ENCODE results near the gene SLC25A31.

Gene SLC25A31

DNA sequence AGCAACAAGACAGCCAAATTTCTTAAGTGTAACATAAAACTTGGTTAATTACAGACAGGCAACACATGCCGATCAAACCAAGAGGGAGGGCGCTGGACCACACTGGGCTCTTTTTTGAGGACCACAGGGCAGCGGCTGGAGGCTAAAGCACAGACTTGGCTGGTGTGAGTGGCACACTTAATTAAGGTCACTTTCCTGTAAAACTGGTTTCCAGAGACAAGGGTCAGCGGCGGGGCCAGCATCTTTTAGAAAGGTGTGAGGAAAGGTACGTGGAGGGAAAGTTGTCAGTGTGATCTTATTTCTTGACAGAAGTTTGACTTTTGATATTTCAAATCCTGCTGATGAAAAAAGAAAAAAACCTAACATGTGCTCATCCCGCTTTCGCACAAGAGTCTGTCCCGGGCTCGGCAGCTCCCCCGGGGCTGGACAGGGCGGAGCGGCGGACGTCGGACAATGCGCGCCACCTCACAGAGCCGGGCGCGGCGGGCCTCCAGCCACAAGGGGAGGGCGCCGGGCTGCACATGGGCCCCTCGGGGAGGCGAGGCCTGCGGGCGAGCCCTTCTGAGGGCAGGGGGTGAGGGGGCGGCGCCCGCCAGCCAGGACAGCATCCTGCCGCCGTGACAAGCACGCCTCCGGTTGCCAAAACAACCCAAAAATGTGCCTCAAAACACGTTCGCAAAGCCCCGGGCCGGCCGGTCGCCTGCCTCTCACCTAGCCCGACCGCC is 51.3 kb downstream of the SLC25A31 start:
- Histone ChIP-seq H3K4me3 (ENCODE audit: insufficient read depth, low read length, poor library complexity, severe bottlenecking) (peak overlapping the region; percentile 68), H2AFZ (ENCODE audit: low read depth, low read length, severe bottlenecking) (peak overlapping the region; percentile 89), H3F3A (ENCODE audit: insufficient read depth) (no peaks in the 10 kb centered on the region), H3K36me3 (ENCODE audit: low read length) (no peaks in the 10 kb centered on the region), H3K9ac (ENCODE audit: low read length) (peak overlapping the region; percentile 70), H3K79me2 (ENCODE audit: insufficient read depth, low read length) (no peaks in the 10 kb centered on the region), H3K27me3 (ENCODE audit: low read length) (no peaks in the 10 kb centered on the region), H3K27ac (ENCODE audit: low read depth, low read length) (no peak overlapping the region), H3K9me3 (ENCODE audit: insufficient read depth, low read length) (no peaks in the 10 kb centered on the region), H4K20me1 (ENCODE audit: low read depth, low read length) (no peaks in the 10 kb centered on the region), H3K9me2 (replicated peaks; ENCODE audit: insufficient read depth, low read length) (no peaks in the 10 kb centered on the region), H3K4me2 (ENCODE audit: low read depth, low read length, poor library complexity, severe bottlenecking) (peak overlapping the region; percentile 64)
- no peak for TF ChIP-seq EZH2phosphoT487 (conservative IDR thresholded peaks at IDR 0.05; ENCODE audit: low read length)
- TF ChIP-seq, protein P1, sequence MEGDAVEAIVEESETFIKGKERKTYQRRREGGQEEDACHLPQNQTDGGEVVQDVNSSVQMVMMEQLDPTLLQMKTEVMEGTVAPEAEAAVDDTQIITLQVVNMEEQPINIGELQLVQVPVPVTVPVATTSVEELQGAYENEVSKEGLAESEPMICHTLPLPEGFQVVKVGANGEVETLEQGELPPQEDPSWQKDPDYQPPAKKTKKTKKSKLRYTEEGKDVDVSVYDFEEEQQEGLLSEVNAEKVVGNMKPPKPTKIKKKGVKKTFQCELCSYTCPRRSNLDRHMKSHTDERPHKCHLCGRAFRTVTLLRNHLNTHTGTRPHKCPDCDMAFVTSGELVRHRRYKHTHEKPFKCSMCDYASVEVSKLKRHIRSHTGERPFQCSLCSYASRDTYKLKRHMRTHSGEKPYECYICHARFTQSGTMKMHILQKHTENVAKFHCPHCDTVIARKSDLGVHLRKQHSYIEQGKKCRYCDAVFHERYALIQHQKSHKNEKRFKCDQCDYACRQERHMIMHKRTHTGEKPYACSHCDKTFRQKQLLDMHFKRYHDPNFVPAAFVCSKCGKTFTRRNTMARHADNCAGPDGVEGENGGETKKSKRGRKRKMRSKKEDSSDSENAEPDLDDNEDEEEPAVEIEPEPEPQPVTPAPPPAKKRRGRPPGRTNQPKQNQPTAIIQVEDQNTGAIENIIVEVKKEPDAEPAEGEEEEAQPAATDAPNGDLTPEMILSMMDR (IDR thresholded peaks at IDR 0.05; ENCODE audit: insufficient read depth, low read length, poor library complexity, severe bottlenecking), result no peak

DNA sequence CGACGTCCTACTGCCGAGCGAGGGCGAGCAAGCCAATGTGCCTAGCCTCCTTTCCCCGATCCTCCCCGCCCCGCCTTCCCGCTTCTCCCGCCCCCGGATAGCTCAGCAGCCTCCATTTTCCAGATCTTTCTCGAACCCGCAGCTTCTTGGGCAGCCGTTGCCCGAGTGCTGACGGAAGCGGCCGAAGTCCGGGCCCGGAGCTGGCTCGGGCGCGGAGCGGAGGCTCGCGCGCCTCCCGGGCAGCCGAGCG is 51.8 kb downstream of the SLC25A31 start:
- Histone ChIP-seq H2AFZ (ENCODE audit: low read depth, low read length, severe bottlenecking) (peak overlapping the region; percentile 89), H3K79me2 (ENCODE audit: insufficient read depth, low read length) (no peaks in the 10 kb centered on the region), H3K9ac (ENCODE audit: low read length) (peak overlapping the region; percentile 70), H3K27me3 (ENCODE audit: low read length) (no peaks in the 10 kb centered on the region), H3F3A (ENCODE audit: insufficient read depth) (no peaks in the 10 kb centered on the region), H3K9me3 (ENCODE audit: insufficient read depth, low read length) (no peaks in the 10 kb centered on the region), H3K9me2 (replicated peaks; ENCODE audit: insufficient read depth, low read length) (no peaks in the 10 kb centered on the region), H3K36me3 (ENCODE audit: low read length) (no peaks in the 10 kb centered on the region), H3K4me3 (ENCODE audit: insufficient read depth, low read length, poor library complexity, severe bottlenecking) (peak overlapping the region; percentile 68), H4K20me1 (ENCODE audit: low read depth, low read length) (no peaks in the 10 kb centered on the region), H3K4me2 (ENCODE audit: low read depth, low read length, poor library complexity, severe bottlenecking) (peak overlapping the region; percentile 64), H3K27ac (ENCODE audit: low read depth, low read length) (no peak overlapping the region)
- TF ChIP-seq, protein P1 (IDR thresholded peaks at IDR 0.05; ENCODE audit: insufficient read depth, low read length, poor library complexity, severe bottlenecking), result no peak
- no peak for TF ChIP-seq EZH2phosphoT487 (conservative IDR thresholded peaks at IDR 0.05; ENCODE audit: low read length)

DNA sequence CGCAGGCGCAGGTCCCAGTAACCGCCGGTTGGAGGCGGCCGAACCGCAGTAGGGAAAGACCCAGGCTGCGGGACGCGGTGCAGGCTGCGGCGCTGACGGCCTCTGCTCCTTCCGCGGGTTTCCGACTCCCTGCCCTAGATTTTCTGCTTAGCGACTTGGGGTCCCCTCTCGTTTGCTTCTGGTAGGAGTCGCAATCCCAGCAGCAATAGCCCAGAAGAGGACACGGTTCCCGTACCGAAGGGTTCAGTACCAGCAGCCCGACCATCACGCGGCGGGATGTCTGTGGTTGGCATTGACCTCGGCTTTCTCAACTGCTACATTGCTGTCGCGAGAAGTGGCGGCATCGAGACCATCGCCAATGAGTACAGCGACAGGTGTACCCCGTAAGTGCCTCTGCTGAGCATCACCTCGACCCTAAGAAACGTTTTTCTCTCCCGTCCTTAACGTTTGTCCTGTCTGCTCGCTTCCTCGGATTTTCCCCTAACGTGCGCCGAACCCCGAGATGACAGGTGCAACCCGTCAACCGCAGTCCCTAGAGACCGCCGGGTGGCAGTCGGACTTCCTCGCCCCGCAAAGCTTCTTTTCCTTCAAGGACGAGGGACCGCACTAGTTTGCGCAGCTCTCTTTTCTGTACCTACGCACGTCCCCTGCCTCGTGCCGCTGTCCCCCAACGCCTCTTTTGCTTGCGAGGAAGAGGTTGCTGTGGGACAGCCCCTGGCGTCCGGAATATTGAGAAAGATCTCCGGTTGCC is 52.2 kb downstream of the SLC25A31 start, which contains the start of gene HSPA4L:
Gene HSPA4L (plus strand): TSS at position 48 of the 751 bp plus-strand sequence. CDS start 229 bp downstream, at position 277.
- H3F3A ChIP-seq (ENCODE audit: insufficient read depth), result no peaks in the 10 kb centered on the region
- H4K20me1 ChIP-seq (ENCODE audit: low read depth, low read length), result no peaks in the 10 kb centered on the region
- H3K9me2 ChIP-seq (replicated peaks; ENCODE audit: insufficient read depth, low read length), result no peaks in the 10 kb centered on the region
- peak within 1 kb of the TSS; percentile 68 for H3K4me3 ChIP-seq (ENCODE audit: insufficient read depth, low read length, poor library complexity, severe bottlenecking)
- no peaks in the 10 kb centered on the region; the same call in 1 of the 2 replicates for H3K79me2 ChIP-seq (ENCODE audit: insufficient read depth, low read length)
- TF ChIP-seq EZH2phosphoT487 (conservative IDR thresholded peaks at IDR 0.05; ENCODE audit: low read length), result no peak
- TF ChIP-seq, protein P1 (IDR thresholded peaks at IDR 0.05; ENCODE audit: insufficient read depth, low read length, poor library complexity, severe bottlenecking), result no peak
- peak within 1 kb of the TSS; percentile 64 for H3K4me2 ChIP-seq (ENCODE audit: low read depth, low read length, poor library complexity, severe bottlenecking)
- H3K27ac ChIP-seq (ENCODE audit: low read depth, low read length), result no peak within 1 kb of the TSS
- no peaks in the 10 kb centered on the region for H3K9me3 ChIP-seq (ENCODE audit: insufficient read depth, low read length)
- H2AFZ ChIP-seq (ENCODE audit: low read depth, low read length, severe bottlenecking), result peak within 1 kb of the TSS; percentile 89
- H3K36me3 ChIP-seq (ENCODE audit: low read length), result no peaks in the 10 kb centered on the region
- no peaks in the 10 kb centered on the region for H3K27me3 ChIP-seq (ENCODE audit: low read length)
- peak within 1 kb of the TSS; percentile 70 for H3K9ac ChIP-seq (ENCODE audit: low read length)

Measured in SU-DHL-6 (cell line).